ENCODE results near the gene TRIM33.
"Not testable (repeated sequence)": the region's sequence is repeated elsewhere in the genome, so short reads cannot be mapped to it uniquely, and the experiment has no call there.

Gene TRIM33

GRCh38 chr1:114509596-114510273 is 1.3 kb downstream of the TRIM33 start:
- DNase-seq: no peak

GRCh38 chr1:114508386-114508898 is 2.6 kb downstream of the TRIM33 start:
- DNase-seq: no peak

- DNase-seq: no peak
These were observed 3.5 kb downstream of the TRIM33 start for GRCh38 chr1:114507513-114507912.

- no peak for DNase-seq
These were observed 5.8 kb downstream of the TRIM33 start for GRCh38 chr1:114505148-114505561.

GRCh38 chr1:114503916-114504422 is 7.0 kb downstream of the TRIM33 start:
- DNase-seq: no peak

GRCh38 chr1:114502080-114502479 is 8.9 kb downstream of the TRIM33 start:
- no peak for DNase-seq

- DNase-seq: no peak
These were observed 11.5 kb downstream of the TRIM33 start for GRCh38 chr1:114499478-114499877.

GRCh38 chr1:114496089-114496488 is 14.9 kb downstream of the TRIM33 start:
- DNase-seq: no peak

- no peak for DNase-seq
These were observed 15.5 kb downstream of the TRIM33 start for GRCh38 chr1:114495486-114495885.

GRCh38 chr1:114492978-114493377 is 18.0 kb downstream of the TRIM33 start:
- DNase-seq: no peak

- DNase-seq: no peak
These were observed 20.7 kb downstream of the TRIM33 start for GRCh38 chr1:114490274-114490693.

GRCh38 chr1:114488739-114489138 is 22.3 kb downstream of the TRIM33 start:
- no peak for DNase-seq

GRCh38 chr1:114485286-114485685 is 25.7 kb downstream of the TRIM33 start:
- DNase-seq: no peak

- DNase-seq: no peak
These were observed 28.4 kb downstream of the TRIM33 start for GRCh38 chr1:114482585-114482984.

- DNase-seq: not testable (repeated sequence)
These were observed 31.4 kb downstream of the TRIM33 start for GRCh38 chr1:114479636-114480035.

GRCh38 chr1:114479134-114479533 is 31.9 kb downstream of the TRIM33 start:
- DNase-seq: no peak

GRCh38 chr1:114473796-114474195 is 37.2 kb downstream of the TRIM33 start:
- no peak for DNase-seq

GRCh38 chr1:114472408-114472807 is 38.6 kb downstream of the TRIM33 start:
- DNase-seq: no peak

- no peak for DNase-seq
These were observed 40.3 kb downstream of the TRIM33 start for GRCh38 chr1:114470681-114471080.

GRCh38 chr1:114468710-114469468 is 42.1 kb downstream of the TRIM33 start:
- DNase-seq: no peak

- no peak for DNase-seq
These were observed 43.0 kb downstream of the TRIM33 start for GRCh38 chr1:114468047-114468446.

- no peak for DNase-seq
These were observed 43.5 kb downstream of the TRIM33 start for GRCh38 chr1:114467491-114467890.

- no peak for DNase-seq
These were observed 44.5 kb downstream of the TRIM33 start for GRCh38 chr1:114466334-114467014.

All from stimulated activated CD8-positive, alpha-beta memory T cell treated with anti-CD3 and anti-CD28 coated beads, Interleukin-4, amount 100 ng/mL, for 48 hours (primary cell).